GM18511 (cell line): ENCODE data around the gene OR2A2.
"Not testable (repeated sequence)": the region's sequence is repeated elsewhere in the genome, so short reads cannot be mapped to it uniquely, and the experiment has no call there.

Experiments
- ATAC-seq: cut with Tn5 transposase; IDR thresholded peaks from one replicate; pipeline ENCODE4 v1.9.1; 2021; ENCODE audit warnings: mild to moderate bottlenecking, moderate library complexity; ENCODE audit not compliant: unreplicated experiment

Gene OR2A2, protein sequence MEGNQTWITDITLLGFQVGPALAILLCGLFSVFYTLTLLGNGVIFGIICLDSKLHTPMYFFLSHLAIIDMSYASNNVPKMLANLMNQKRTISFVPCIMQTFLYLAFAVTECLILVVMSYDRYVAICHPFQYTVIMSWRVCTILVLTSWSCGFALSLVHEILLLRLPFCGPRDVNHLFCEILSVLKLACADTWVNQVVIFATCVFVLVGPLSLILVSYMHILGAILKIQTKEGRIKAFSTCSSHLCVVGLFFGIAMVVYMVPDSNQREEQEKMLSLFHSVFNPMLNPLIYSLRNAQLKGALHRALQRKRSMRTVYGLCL

GRCh38 chr7:144109283-144109682, at the start of gene OR2A2:
Gene OR2A2 (plus strand): TSS chr7:144109583. CDS start chr7:144109583, 0 bp downstream.
- no peak for ATAC-seq

DNA sequence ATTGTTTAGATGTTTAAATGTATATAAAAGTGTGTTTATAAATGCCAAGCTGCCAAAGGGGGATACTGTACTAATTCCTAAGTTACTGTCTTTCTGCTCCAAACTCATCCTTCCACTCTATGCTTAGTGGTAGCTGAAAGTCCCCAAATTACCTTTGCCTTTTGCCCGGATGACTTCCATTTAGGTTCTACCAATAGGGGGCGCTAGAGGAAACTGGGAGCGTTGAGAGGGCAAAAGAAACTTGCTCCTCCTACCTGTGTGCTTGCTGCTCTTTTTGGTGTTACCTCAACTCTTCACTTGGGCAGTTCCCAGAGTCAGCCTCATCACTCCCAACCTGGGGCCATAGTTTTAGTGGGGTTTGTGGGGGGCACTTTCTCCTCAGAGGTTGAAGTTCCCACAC, 45.7 kb upstream of the OR2A2 start:
- ATAC-seq: no peak

- no peak for ATAC-seq
Measured at GRCh38 chr7:144069511-144069910, 39.9 kb upstream of the OR2A2 start, which contains the start of gene OR2A25. Gene OR2A25 (plus strand): TSS chr7:144069811. CDS start chr7:144074220, 4,409 bp downstream.

- no peak for ATAC-seq
Measured at GRCh38 chr7:144069953-144070352, 39.4 kb upstream of the OR2A2 start.

GRCh38 chr7:144074374-144074773, 35.0 kb upstream of the OR2A2 start:
- no peak for ATAC-seq

- no peak for ATAC-seq
Measured at GRCh38 chr7:144085978-144086377, 23.4 kb upstream of the OR2A2 start, which contains the start of gene OR2A12. Gene OR2A12 (plus strand): TSS chr7:144086278. CDS start chr7:144095108, 8,830 bp downstream.

- ATAC-seq: no peak
Measured at GRCh38 chr7:144086730-144087129, 22.7 kb upstream of the OR2A2 start.

DNA sequence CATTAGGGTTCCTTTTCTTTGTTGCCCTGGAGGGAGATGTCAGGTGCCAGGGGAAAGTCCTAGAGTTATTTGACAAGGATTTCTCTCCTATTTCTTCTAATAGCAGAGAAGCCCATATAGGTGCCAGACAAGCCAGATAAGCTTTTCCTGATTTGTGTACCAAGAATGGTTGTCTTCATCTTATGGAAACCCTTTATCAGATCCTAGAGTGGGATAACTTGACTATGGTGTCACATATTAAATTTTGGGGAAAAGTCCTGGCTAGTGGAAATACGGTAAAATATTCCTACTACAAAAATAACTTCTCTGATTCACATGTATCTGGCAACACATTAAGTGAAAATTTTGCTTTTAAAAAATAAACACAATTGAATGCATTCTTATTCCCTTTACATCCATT, 22.2 kb upstream of the OR2A2 start:
- ATAC-seq: no peak

DNA sequence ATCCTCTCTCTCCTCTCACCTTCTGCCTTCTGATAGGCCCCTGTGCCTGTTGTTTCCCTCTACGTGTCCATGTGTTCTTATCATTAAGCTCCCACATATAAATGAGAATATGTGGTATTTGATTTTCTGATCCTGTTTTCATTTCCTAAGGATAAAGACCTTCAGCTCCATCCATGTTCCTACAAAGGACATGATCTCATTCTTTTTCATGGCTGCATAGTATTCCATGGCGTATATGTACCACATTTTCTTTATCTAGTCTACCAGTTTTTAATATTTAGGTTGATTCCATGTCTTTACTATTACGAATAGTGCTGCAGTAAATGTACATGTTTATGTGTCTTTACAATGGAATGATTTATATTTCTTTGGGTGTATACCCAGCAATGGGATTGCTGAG, 18.7 kb upstream of the OR2A2 start:
- ATAC-seq: no peak

DNA sequence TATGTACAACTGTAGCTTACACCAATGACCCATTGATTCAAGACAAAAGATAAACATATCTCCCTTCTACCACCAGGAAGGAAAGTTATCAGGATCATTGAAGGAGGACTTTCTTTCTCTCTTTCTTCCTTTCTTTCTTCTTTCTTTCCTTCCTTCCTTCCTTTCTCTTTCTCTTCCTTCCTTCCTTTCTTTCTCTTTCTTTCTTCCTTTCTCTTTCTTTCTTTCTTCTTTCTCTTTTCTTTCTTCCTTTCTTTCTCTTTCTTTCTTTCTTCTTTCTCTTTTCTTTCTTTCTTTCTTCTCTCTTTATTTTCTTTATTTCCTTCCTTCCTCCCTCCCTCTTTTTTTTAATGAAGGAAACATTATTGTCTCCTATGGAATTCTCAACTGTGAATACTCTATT, 10.6 kb upstream of the OR2A2 start:
- ATAC-seq: no peak

- ATAC-seq: no peak
Measured at GRCh38 chr7:144100607-144101006, 8.8 kb upstream of the OR2A2 start.

- no peak for ATAC-seq
Measured at GRCh38 chr7:144102041-144102440, 7.3 kb upstream of the OR2A2 start.

GRCh38 chr7:144105211-144105610, 4.2 kb upstream of the OR2A2 start:
- ATAC-seq: no peak

DNA sequence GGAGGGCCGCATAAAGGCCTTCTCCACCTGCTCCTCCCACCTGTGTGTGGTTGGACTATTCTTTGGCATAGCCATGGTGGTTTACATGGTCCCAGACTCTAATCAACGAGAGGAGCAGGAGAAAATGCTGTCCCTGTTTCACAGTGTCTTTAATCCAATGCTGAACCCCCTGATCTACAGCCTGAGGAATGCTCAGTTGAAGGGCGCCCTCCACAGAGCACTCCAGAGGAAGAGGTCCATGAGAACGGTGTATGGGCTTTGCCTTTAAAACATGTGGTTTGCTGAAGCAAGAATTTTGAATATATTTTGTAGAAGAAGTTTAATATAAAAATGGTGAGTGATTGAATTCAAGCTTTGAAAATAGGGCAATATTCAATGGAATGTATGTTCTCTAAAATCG, 889 bp downstream of the OR2A2 start:
- ATAC-seq: no peak

- no peak for ATAC-seq
Measured at GRCh38 chr7:144113651-144114050, 4.3 kb downstream of the OR2A2 start.

DNA sequence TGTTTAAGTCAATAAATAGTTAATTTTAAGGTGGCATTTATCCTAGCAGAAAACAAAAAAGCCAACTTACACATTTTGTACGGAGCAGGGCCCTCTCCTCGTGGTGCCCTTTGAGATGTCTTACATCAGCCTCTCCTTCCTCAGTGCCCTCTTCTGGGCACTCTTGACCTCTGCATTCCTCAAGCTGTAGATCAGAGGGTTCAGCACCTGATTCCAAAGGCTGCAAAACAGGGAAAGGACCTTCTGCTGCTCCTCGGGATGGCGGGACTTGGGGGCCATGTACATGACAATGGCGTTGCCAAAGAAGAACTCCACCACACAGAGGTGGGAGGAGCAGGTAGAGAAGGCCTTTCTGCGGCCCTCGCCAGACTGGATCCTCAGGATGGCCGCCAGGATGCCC, 9.0 kb downstream of the OR2A2 start:
- ATAC-seq: no peak

DNA sequence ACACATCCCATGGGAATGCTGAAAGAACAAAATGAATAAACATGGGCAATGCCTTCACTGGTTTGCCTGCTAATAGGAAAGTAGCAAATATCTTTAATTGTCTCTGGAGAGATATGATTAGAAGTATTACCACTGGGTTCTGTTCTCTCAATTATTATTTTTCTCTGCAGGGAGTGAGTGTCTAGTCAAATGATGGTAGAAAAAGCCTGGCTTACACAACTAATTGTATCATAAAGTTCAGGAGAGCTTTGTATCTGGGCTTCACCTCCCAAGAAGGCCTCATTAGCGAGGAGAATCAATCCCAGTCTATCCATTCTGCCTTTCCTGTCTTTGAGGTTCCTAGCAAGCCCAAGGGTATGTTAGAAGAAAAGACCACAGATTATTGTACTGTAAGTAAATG, 13.5 kb downstream of the OR2A2 start, which contains the start of gene OR2A14:
OR2A14 (plus strand) TSS at position 301 of the 400 bp plus-strand sequence. CDS start 5,937 bp downstream, outside the sequence.
- ATAC-seq: no peak

DNA sequence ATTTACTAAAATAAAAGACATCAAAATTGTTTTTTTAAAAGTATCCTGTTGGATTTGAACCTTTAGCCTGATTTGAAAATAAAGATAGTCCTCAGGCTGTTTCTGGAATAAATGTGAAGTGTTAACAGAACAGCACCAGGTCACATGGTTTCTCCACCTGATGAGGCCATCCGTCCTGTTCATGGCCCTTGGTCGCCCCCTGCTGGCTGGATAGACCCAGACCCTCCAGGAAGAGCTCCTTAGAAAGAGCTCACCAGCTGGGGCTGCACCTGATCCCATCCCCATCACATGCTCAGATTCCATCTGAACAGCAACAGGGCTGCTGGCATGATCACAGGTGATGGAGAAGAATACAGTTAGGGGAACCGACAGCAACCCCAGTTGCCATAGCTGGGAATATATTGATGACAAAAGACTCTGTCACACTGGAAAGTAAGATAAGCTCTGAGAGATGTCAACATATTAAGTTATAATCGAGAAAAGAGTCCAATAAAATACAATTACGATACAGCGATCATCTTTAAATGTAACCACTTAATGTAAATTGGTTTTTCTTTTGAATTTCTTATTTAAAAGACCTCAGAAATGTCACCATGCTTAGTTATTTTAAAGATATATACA, 18.4 kb downstream of the OR2A2 start:
- peak; percentile 100 for ATAC-seq

DNA sequence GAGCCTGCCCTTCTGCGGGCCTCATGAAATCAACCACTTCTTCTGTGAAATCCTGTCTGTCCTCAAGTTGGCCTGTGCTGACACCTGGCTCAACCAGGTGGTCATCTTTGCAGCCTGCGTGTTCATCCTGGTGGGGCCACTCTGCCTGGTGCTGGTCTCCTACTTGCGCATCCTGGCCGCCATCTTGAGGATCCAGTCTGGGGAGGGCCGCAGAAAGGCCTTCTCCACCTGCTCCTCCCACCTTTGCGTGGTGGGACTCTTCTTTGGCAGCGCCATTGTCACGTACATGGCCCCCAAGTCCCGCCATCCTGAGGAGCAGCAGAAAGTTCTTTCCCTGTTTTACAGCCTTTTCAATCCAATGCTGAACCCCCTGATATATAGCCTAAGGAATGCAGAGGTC, 20.2 kb downstream of the OR2A2 start:
- not testable (repeated sequence) for ATAC-seq

DNA sequence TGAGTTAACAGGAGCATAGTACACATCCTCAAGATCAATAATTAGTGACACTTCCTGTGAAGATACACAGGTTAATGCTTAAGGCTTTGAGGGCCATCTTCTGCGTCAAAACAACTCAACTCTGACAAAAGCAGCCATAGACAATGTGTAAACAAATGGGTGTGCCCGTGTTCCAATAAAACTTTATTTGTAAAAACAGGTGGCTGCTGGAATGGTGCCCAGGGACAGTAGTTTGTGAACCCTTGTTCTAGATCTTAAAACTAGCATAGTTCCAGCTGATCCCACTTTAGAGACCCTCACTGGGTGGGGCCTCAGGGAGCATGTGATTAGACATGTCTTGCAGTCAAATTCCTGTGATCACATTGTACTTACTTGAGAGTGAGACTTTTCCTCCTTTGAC, 21.3 kb downstream of the OR2A2 start:
- ATAC-seq: no peak

GRCh38 chr7:144132262-144132661, 22.9 kb downstream of the OR2A2 start:
- no peak for ATAC-seq

- ATAC-seq: no peak
Measured at GRCh38 chr7:144133307-144133706, 23.9 kb downstream of the OR2A2 start.
